Lower leg skin (tissue), 3 donors: ENCODE results near the gene MICU1.

Experiments used
- CTCF ChIP-seq, 3 donors: fragments of 450-650 bp; IDR thresholded peaks; one replicate each; pipeline ENCODE4 v1.5.1; 2016; ENCODE audit warnings: antibody characterized with exemption in 3 of 3, mild to moderate bottlenecking in 3 of 3, moderate library complexity in 2 of 3
- POLR2A ChIP-seq, 2 donors: fragments of 450-650 bp; IDR thresholded peaks; one replicate each; pipeline ENCODE4 v1.6.1; 2016 to 2017; ENCODE audit warnings: antibody characterized with exemption in 2 of 2, mild to moderate bottlenecking in 1 of 2, moderate library complexity in 1 of 2

GRCh38 chr10:72648301-72648700 is 22.4 kb upstream of the MICU1 start:
- TF ChIP-seq CTCF (IDR thresholded peaks at IDR 0.05): no peak
- no peak for TF ChIP-seq POLR2A (IDR thresholded peaks at IDR 0.05)
